ENCODE measurements around the gene ACVR1C. TPM values are rescaled to one million over a fixed set of nuclear protein-coding genes. Genes with fewer than 3 reads are reported as not detected.

Gene ACVR1C
- total and polyA plus RNA-seq, 2 donors (not counting 1 experiment from before 2014, with no cell fraction given): 0.24 to 0.52 TPM

GRCh38 chr2:157501026-157501425, 127.6 kb downstream of the ACVR1C start:
- CTCF ChIA-PET: no interaction called here
- Histone ChIP-seq H3K79me2 (ENCODE audit: control insufficient read depth, insufficient read depth, low read length) (no peaks in the 10 kb centered on the region), H2AFZ (ENCODE audit: insufficient read depth, low read depth, low read length, poor library complexity, severe bottlenecking) (peak overlapping the region; percentile 59), H3K27ac (ENCODE audit: low read length in 2 of 2) (peak overlapping the region; percentile 24 to 84), H3K9ac (ENCODE audit: low read length) (peak overlapping the region; percentile 3), H3K4me3 (ENCODE audit: control extremely low read depth in 1 of 5, extremely low read depth in 1 of 5, insufficient read depth in 1 of 5, low read depth in 2 of 5, low read length in 4 of 5) (no peak overlapping the region), H3K27me3 (replicated peaks in 1 of 4; ENCODE audit: control extremely low read depth in 1 of 4, control insufficient read depth in 3 of 4, insufficient read depth in 4 of 4, low read length in 3 of 4) (no peaks in the 10 kb centered on the region), H3K9me3 (ENCODE audit: control extremely low read depth in 1 of 3, control insufficient read depth in 2 of 3, insufficient read depth in 1 of 3, low read length in 2 of 3) (peaks cover 0 to 4% (median 1%) of the 10 kb centered on the region in 3 donors), H3K36me3 (replicated peaks in 1 of 2; ENCODE audit: control extremely low read depth in 1 of 2, control insufficient read depth in 1 of 2, extremely low read depth in 1 of 2, insufficient read depth in 2 of 2, low read length in 1 of 2) (no peaks in the 10 kb centered on the region), H4K20me1 (ENCODE audit: control insufficient read depth, insufficient read depth, low read length, poor library complexity, severe bottlenecking) (no peaks in the 10 kb centered on the region), H3K4me1 (ENCODE audit: control insufficient read depth in 2 of 2, insufficient read depth in 2 of 2, low read length in 2 of 2) (peaks cover 16 to 21% of the 10 kb centered on the region in 2 donors), H3K4me2 (replicated peaks; ENCODE audit: low read depth, low read length, poor library complexity, severe bottlenecking) (peak overlapping the region; percentile 32)
- peaks cover 32% of the 10 kb centered on the region for H3K4me1 Mint-ChIP-seq
- intact Hi-C loops (cut with micrococcal nuclease): no loop called here
- peak; percentile 25 for DNase-seq
- no CpG with 5 or more reads among the region's 2 CpGs for WGBS (ENCODE audit: insufficient coverage)
- peak overlapping the region; percentile 2 for H3K4me3 Mint-ChIP-seq
- H3K27me3 Mint-ChIP-seq: no peaks in the 10 kb centered on the region
- ATAC-seq (ENCODE audit: low read depth): peak; percentile 35
- TF ChIP-seq CTCF (IDR thresholded peaks at IDR 0.05) (no peak), EZH2 (IDR thresholded peaks at IDR 0.05; ENCODE audit: borderline replicate concordance, insufficient read depth, low read depth, low read length, poor library complexity, severe bottlenecking) (no peak)
- peak overlapping the region; percentile 54 for H3K27ac Mint-ChIP-seq
- POLR2A ChIA-PET: no interaction called here
- H3K9me3 Mint-ChIP-seq (ENCODE audit: insufficient read depth): no peaks in the 10 kb centered on the region

GRCh38 chr2:157500334-157500733, 128.3 kb downstream of the ACVR1C start:
- ATAC-seq (ENCODE audit: low read depth) (no peak), DNase-seq (no peak)
- ChIA-PET POLR2A (no interaction called here), CTCF (no interaction called here)
- Histone ChIP-seq H3K4me1 (ENCODE audit: control insufficient read depth in 2 of 2, insufficient read depth in 2 of 2, low read length in 2 of 2) (peaks cover 16 to 21% of the 10 kb centered on the region in 2 donors), H3K4me3 (ENCODE audit: control extremely low read depth in 1 of 5, extremely low read depth in 1 of 5, insufficient read depth in 1 of 5, low read depth in 2 of 5, low read length in 4 of 5) (no peak overlapping the region), H3K36me3 (replicated peaks in 1 of 2; ENCODE audit: control extremely low read depth in 1 of 2, control insufficient read depth in 1 of 2, extremely low read depth in 1 of 2, insufficient read depth in 2 of 2, low read length in 1 of 2) (no peaks in the 10 kb centered on the region), H3K27ac (ENCODE audit: low read length in 2 of 2) (no peak overlapping the region), H3K79me2 (ENCODE audit: control insufficient read depth, insufficient read depth, low read length) (no peaks in the 10 kb centered on the region), H2AFZ (ENCODE audit: insufficient read depth, low read depth, low read length, poor library complexity, severe bottlenecking) (no peak overlapping the region), H3K9ac (ENCODE audit: low read length) (no peak overlapping the region), H4K20me1 (ENCODE audit: control insufficient read depth, insufficient read depth, low read length, poor library complexity, severe bottlenecking) (no peaks in the 10 kb centered on the region), H3K9me3 (ENCODE audit: control extremely low read depth in 1 of 3, control insufficient read depth in 2 of 3, insufficient read depth in 1 of 3, low read length in 2 of 3) (peaks cover 0 to 4% (median 0%) of the 10 kb centered on the region in 3 donors), H3K27me3 (replicated peaks in 1 of 4; ENCODE audit: control extremely low read depth in 1 of 4, control insufficient read depth in 3 of 4, insufficient read depth in 4 of 4, low read length in 3 of 4) (no peaks in the 10 kb centered on the region), H3K4me2 (replicated peaks; ENCODE audit: low read depth, low read length, poor library complexity, severe bottlenecking) (no peak overlapping the region)
- no CpG with 5 or more reads among the region's 1 CpG for WGBS (ENCODE audit: insufficient coverage)
- intact Hi-C loops (cut with micrococcal nuclease): no loop called here
- Mint-ChIP-seq H3K9me3 (ENCODE audit: insufficient read depth) (no peaks in the 10 kb centered on the region), H3K27me3 (no peaks in the 10 kb centered on the region), H3K27ac (no peak overlapping the region), H3K4me3 (no peak overlapping the region), H3K4me1 (peaks cover 32% of the 10 kb centered on the region)
- TF ChIP-seq EZH2 (IDR thresholded peaks at IDR 0.05; ENCODE audit: borderline replicate concordance, insufficient read depth, low read depth, low read length, poor library complexity, severe bottlenecking): no peak
- no peak for TF ChIP-seq CTCF (IDR thresholded peaks at IDR 0.05)
